HG02938 (cell line): Measurements from ENCODE around the gene PTPN20.

Experiments
- ATAC-seq: cut with Tn5 transposase; IDR thresholded peaks from one replicate; pipeline ENCODE4 v1.9.1; 2021; ENCODE audit warnings: mild to moderate bottlenecking, moderate library complexity; ENCODE audit not compliant: unreplicated experiment

The PTPN20 gene

GRCh38 chr10:47031901-47032465 is 120.8 kb downstream of the PTPN20 start:
- ATAC-seq = no peak

DNA sequence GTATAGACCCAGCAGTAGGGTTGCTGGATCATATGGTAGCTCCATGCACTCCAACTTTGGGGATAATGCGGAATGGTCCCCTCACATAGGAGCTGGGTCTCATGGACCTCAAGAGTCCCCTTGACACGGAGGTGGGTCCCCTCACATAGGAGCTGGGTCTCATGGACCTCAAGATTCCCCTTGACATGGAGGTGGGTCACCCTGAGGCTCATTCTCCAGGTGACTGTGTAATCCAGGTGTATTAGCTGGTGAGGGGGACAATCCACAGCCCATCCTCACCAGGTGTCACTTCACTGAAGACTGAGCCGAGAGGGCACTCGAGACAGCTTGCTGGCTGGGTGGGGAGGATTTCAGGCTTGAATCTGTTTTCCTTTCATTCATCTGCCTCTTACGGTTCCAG is 121.9 kb downstream of the PTPN20 start:
- no peak for ATAC-seq

GRCh38 chr10:47033541-47034270 is 122.5 kb downstream of the PTPN20 start:
- ATAC-seq = no peak

GRCh38 chr10:47034441-47035051 is 123.3 kb downstream of the PTPN20 start:
- ATAC-seq = no peak

DNA sequence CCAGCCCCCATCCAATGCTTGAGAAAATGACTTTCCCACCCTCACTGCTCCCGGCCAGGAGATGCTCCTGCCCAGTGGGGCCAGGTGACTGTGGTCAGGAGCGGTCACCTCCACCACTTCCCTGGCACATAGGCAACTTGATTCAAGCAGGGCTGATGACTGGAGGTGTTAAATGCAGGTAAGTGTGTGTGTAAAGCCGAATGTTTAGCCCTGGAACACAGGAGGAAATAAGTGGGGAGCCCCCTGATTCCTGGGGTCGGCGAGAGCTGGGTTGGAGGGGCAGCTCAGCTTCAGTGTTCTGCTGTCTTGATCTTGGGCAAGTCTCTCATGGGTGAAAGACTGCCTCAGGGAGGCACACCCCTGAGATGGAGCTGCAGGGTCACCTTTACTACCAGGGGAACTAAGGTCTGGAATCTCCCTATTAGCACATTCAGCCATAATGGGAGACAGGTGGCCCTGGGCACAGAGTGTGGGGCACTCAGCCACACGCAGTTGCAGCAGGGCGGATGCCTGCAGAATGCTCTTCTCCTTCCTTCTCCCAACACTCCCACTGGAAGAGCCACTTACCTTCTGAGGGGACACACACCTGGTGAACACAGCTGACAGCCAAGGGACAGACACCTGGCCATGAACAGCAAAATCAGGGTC is 124.1 kb downstream of the PTPN20 start:
- no peak for ATAC-seq

GRCh38 chr10:47035819-47036337 is 124.7 kb downstream of the PTPN20 start:
- ATAC-seq = no peak

GRCh38 chr10:47036771-47037170 is 125.5 kb downstream of the PTPN20 start:
- no peak for ATAC-seq

GRCh38 chr10:47037654-47038425 is 126.6 kb downstream of the PTPN20 start:
- no peak for ATAC-seq

DNA sequence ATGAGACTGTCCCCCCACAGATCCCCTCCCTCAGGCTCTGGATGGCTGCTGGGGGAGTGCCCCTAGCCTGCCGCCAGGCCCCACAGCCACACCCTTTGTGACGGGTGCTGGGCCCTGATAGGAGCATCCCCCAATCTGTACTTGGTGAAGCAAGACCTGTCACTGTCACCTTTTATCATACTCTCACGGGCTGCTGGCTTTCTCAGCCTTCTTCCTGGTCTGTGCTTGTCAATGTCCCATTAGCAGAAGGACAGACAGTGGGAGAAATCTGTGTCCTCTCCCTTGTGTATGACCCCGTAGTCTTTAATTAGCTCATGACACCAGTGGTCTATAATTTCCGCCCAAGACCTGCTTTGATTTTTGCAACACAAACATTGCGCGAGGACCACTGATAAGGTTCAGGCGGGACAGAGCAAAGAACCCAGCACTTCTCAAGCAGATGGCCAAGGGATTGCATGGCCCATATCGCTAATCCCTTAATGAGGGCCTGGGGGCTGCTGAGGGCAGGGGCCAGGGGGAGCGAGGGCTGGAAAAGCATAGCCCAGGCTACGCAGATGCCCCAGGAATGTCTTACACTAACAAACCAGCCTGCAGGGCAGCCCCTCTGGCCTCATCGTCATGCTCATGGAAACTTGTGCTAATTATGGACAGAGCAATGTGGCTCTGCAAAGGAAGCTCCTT is 127.8 kb downstream of the PTPN20 start:
- ATAC-seq = no peak

- ATAC-seq = no peak
Measured at GRCh38 chr10:47039562-47039913, 128.3 kb downstream of the PTPN20 start.

DNA sequence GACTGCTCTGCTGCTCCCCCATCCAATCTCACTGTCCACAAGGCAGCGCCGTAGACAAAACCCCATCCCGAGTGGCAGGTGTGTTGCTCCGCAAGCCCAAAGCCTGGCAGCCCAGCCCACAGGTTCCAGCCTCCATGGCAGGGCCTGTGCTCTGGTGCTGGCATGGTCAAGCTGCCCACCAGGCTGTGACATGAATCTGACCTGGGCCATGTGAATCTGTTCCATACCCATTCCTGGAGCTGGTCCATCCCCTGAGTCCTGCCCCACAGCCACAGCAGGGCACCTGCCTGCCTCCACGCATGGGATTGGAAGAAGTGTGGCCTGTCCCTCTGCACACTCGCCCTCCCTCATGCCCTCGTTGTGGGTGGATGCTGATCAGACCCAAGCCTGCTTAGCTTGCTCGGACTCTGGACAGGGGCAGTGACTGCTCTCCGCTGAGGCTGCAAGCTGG is 128.8 kb downstream of the PTPN20 start:
- no peak for ATAC-seq

DNA sequence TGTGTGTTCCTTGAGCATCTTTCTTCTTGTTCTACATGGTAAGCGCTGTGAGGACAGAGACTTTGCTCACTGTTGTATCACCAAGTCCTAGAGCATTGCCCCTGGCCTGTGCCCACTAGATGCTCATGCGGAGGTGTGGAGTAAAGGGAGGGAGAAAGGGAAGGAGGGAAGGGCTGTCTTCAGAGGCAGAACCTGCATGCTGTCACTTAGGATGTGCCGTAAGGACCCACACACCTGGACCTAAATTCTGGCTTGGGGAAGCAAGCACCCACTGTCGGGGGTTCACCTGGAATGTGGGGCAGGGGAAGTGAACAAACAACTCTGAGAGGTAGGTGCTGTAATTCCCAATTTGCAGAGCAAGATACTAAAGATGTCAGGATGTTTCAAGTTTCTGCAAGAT is 129.5 kb downstream of the PTPN20 start:
- no peak for ATAC-seq

GRCh38 chr10:47041396-47042198 is 130.4 kb downstream of the PTPN20 start:
- ATAC-seq = no peak

DNA sequence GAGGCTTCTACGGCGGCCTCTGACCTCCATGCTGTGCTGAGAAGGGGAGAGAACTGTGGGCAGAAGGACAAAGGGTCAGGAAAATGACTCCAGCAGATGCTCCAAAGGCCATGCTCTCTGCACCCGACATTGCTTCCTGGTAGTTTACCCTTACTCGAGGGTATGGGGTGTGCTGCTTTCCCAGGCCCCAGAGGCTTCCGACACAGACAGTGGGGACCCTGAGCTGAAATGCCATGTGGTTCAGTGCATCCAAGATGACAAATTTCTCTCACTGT is 130.9 kb downstream of the PTPN20 start:
- no peak for ATAC-seq

GRCh38 chr10:47042780-47043750 is 131.8 kb downstream of the PTPN20 start:
- ATAC-seq = no peak

DNA sequence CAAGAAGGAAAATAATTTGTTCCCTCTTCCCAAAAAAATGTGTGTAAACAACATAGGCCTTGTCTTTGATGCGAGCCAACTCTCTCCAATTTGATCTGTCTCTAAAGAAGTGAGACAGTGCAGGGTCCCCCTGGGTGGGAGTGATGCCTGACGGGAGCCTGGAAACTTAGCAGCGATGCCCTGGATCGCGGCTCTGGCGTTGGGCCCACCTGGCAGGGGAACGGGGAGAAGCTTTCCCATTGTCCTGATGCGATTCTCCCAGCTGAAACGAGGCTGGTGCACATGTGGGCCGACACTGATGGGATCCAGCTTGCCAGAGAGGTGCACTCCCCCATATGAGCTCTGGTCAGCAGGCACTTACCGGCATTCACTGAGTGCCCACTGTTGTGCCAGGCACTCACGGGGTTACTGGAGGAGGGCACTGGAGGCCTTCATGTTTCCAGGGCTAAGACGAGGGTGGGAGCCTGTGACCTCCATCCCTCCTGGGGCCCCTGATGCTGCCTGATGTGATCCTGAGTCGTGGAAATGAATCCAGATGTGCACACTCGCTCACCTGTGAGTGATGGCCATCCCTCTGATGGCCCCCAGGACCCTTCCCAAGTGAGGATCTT is 132.8 kb downstream of the PTPN20 start:
- no peak for ATAC-seq

GRCh38 chr10:47044741-47045140 is 133.5 kb downstream of the PTPN20 start:
- no peak for ATAC-seq

DNA sequence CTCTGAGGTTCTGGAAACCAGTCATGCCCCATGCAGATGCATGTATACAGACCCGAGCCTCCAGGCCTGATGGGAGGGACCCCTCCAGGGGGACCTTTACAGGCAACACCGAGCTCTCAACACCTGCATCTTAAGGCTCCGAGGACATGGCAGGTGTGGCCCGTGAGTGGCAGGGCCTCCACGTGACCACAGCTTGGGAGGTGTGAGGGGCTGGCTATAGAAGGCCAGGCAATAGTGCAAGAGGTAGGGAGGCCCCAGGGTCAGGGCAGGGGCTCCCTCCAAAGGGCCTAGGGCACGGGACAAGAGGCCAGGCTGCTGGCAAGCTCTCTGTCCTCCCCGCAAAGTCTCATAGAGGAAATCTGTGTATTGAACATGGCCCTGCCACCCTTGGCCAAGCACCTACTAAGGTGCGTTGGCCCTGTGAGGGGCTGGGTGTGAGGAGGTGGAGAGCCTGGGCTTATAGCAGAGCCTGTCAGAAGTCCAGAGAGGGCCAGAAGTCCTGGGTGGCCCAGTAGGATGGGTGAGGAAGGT is 134.2 kb downstream of the PTPN20 start:
- no peak for ATAC-seq
